DMS79 (cell line): ENCODE results near the gene DSCAML1.

Source experiments
- DNase-seq: peaks from one replicate; lab custom pipeline; 2025; lab: John Stamatoyannopoulos, UW

DSCAML1 gene

DNA sequence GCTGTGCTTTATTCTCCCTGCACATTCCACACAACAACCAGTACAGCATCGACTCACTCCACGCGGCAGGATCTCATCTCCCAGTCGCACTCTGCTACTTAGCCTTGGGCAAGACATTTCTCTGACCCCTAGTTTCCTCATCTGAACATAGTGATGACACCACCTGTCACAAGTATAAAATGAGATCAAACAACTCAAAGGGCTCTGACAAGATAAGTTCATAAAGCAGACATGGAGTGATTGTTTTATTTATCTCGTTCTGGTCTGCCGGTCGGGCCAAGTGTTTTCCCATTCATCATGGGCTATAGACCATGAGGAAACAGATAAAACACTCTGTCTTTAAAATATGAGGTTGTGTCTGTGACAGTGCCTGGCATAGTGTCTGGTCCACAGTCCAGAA lies 35.0 kb downstream of the DSCAML1 start:
- no peak for DNase-seq

GRCh38 chr11:117759305-117759704 lies 37.7 kb downstream of the DSCAML1 start:
- DNase-seq = no peak

- DNase-seq = no peak
These were observed 43.0 kb downstream of the DSCAML1 start for GRCh38 chr11:117754030-117754429.

GRCh38 chr11:117752721-117753237 lies 44.2 kb downstream of the DSCAML1 start:
- DNase-seq = no peak

DNA sequence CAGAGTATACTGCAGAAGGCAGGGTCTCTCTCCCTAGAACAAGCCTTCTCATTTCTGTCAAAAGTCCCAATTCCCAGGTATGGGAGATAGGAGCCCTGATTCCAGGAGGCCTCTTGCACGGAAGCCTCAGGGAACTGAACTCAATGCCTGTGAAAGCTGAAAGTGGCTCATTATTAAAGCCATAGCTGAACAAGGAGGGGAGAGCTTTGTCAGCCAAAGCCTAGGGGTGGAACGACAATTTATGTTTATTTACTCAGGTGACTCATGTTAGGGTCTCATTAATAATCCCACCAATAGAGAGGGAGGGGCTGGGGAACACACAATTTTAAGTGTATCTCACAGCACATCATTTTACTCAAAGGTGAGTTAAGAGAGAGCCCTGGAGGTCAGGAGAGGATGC lies 44.9 kb downstream of the DSCAML1 start:
- peak; percentile 50 for DNase-seq

- DNase-seq = no peak
These were observed 45.9 kb downstream of the DSCAML1 start for GRCh38 chr11:117750916-117751662.

DNA sequence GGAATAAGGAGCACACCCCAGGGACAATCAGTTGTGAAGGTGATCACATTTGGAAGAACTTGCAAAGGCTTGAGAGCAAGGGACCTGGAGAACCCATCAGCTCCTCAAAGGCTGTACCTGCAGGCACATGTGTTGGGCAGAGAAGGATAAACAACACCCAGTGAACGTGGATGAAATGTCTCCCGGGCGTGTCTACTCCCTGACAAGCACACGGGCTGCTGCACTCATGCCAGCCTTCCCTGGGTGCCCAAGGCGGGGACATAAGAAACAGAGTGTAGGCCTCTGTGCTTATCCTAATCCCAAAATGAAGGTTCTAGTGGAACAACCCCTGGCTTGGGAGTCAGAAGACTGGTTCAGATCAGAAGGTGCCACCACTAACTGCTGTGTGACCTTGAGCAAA lies 46.7 kb downstream of the DSCAML1 start:
- no peak for DNase-seq

DNA sequence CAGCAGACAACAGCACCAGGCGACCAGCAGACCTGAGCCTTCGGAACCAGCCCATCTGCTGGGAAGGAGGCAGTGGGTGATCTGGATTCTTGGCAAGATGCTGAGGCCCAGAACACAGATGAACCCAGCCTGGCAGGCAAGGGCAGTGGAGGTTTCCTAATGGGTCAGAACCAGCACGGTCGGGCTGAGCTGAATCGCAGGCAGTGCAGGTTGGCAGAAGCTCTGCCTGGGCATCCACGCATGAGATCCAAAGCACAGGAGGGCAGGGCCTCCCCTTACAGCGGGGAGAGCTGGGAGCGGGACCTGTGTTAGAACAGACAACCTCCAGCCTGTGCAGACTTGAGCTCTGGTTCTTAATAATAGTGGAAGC lies 47.5 kb downstream of the DSCAML1 start:
- DNase-seq = no peak

GRCh38 chr11:117748771-117749540 lies 48.1 kb downstream of the DSCAML1 start:
- no peak for DNase-seq

GRCh38 chr11:117747892-117748291 lies 49.1 kb downstream of the DSCAML1 start:
- DNase-seq = no peak

GRCh38 chr11:117745346-117745745 lies 51.7 kb downstream of the DSCAML1 start:
- DNase-seq = no peak

DNA sequence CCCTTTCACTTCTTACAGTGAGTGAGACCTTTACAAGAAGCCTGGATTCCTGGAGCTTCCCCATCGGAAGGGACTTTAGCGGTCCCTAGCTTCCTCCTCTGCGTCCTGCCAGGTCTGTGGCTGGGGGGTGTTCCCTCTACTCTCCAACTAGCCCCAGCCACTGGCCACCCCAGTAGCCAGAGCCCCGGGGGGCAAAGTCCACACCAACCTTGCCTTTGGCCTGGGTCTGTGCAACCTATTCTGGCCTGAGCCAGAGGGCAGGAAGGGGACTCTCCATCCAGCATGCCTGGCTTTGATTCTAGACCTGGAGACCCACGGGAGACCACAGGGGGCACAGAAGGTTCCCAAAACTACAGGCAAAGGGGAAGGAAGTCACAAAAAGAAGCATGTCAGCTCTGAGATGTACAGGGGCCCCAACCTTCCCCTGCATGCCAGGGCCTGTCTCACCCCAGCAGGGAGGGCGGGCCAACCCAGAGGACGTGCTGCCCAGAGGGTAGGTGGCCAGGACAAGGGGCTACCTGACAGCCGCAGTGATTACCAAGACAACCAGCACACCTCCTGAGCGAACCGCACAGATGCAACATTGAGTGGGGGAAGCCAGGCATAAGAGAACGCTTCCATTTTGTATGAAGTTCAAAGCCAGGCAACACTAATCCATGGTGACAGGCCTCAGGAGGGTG lies 52.4 kb downstream of the DSCAML1 start:
- no peak for DNase-seq

- DNase-seq = peak; percentile 68
These were observed 53.7 kb downstream of the DSCAML1 start for GRCh38 chr11:117743121-117743815.

DNA sequence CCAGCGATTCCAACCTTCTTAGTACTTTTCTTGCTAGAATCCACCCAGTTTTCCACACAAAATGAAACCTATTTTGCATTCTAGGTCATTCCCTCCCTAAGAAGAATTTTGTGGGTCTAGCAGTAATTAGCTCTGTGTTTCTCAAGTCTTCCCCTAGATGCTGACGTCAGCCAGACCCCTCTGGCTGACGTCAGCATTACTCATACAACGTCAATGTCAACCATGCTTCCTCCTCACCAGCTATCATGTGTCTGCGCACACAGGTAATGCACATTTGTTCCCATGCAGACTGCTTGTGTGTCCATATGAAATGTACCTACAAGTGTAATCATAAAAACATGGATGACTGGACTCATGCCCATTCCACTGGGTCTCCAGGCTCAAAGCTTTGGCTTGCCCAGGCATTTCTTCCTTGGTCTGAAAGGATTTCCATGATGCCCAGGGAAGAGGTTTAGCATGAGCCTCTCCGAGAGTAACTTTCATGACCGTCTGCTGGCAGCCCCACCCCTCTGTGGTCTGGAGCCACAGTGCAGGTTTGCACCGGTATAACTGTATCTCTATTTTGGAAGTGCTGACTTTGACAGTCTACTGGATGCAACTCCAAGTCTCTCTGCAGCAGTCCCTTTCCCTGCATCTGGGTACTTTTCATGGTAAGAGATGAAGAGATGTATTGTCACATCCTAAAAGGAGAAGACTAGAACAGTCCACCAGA lies 58.6 kb downstream of the DSCAML1 start:
- no peak for DNase-seq

DNA sequence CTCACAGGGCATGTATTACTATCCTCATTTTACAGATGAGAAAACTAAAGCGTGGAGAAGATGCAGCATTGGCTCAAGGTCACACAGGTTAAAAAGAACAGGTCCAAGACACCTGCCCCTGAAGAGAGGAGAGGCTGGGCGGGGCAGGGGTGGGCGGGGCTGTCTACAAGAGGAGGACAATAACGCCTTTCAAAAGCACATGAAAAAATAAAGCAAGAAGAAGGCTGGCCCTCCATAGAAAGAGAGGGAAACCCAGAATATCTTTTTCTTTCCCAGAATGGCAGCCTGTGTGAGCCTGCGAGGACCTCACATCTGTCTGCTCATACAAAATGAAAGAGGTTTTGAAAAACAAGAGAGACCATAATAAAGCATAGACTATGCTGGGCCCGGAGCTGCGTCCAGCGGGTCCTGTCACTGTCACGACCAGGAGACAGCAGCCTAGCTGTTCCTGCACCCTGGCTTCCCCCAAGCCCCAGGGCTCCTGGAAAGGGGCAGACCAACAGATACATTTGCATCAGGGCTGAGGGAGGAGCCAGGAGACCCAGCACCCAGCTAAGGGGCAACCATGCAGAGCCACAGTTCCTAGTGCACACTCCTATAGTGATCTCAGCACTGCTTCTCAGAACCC lies 61.6 kb downstream of the DSCAML1 start:
- DNase-seq = no peak

DNA sequence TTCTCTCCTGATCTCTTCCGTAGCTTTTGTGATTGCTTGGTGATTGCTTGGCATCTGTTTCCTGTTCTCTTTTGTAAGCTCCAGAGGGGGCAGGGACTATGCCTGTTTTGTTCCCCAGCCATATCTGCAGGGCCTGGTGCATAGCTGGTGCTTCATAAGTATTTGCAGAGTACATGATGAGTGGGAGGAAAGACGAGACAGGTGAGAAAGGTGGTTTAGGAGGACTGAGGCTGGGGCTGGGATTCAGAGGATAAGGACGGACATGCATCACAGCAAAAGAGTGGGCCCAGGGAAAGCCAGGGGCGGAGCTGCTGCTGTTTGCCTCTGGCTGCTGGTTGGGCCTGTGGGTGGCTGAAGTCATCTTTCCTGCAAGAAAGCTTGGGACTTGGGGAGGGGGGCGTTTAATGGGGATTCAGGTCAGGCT lies 62.4 kb downstream of the DSCAML1 start:
- DNase-seq = peak; percentile 37

DNA sequence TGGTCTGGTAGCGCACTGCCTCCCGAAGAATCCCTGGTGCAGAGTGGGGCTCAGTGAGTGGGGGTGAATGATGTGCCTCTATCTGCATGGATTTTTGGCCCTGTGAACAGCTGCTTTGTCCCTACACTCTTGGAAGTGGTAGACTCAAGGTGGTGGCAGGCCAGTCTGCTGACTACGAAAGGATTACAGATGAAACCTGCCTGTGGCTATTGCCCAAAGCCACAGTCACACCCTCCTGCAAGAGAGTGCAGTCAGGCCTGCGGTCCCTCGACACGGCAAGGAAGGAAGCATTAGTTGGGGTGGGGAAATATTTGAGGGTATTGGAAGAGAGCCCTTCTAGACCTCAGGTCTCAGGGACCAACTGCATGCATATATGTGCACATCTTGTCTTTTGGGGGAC lies 63.7 kb downstream of the DSCAML1 start:
- no peak for DNase-seq

- no peak for DNase-seq
These were observed 65.2 kb downstream of the DSCAML1 start for GRCh38 chr11:117731722-117732290.

DNA sequence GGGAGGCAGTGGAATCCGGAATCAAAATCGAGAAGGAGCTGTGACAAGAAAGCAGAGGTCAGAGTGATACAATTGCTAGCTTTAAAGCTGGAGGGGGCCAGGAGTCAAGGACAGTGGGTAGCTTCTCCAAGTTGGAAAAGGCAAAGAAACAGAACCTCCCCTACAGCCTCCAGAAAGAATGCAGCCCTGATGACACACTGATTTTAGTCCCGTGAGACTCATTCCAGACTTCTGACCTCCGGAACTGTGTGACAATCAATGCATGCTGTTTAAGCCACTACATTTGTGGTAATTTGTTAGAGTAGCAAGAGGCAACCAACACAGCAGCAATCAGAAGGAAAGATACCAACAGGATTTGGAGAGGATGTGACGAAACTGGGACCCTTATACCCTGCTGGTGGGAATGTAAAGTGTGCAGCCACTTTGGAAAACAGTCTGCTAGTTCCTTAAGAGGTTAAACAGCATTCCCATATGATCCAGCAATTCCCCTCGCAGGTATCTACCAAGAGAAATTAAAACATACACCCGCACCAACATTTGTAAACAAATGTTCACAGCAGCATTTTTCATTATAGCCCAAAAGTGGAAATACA lies 66.7 kb downstream of the DSCAML1 start:
- DNase-seq = no peak

GRCh38 chr11:117725048-117725734 lies 71.8 kb downstream of the DSCAML1 start:
- DNase-seq = peak; percentile 36
